Testis (tissue), 2 donors: ENCODE measurements around the gene FURIN.

Experiments
- CTCF ChIP-seq, 3 experiments: fragments of 450-650 bp in 2 of 3; fragments of 200-600 bp in 1 of 3; sonication (generic) in 1 of 3; IDR thresholded peaks; one replicate each; pipeline ENCODE4 v1.5.1; 2016 to 2019; ENCODE audit warnings: antibody characterized with exemption in 3 of 3, mild to moderate bottlenecking in 2 of 3, moderate library complexity in 1 of 3
- POLR2A ChIP-seq: fragments of 450-650 bp; IDR thresholded peaks from one replicate; pipeline ENCODE4 v1.6.1; 2017; ENCODE audit warnings: antibody characterized with exemption, mild to moderate bottlenecking, moderate library complexity

- TF ChIP-seq CTCF (IDR thresholded peaks at IDR 0.05) (no peak), POLR2A (no peak)
These were observed 44.3 kb downstream of the FURIN start for GRCh38 chr15:90912770-90913075.
